Stimulated activated naive CD8-positive, alpha-beta T cell treated with anti-CD3 and anti-CD28 coated beads, Interleukin-15, Interleukin-2, amounts not matched to agents 100 U/mL and 50 U/mL, for 24 hours (primary cell): ENCODE measurements around the gene ETV1.

Experiments
- ATAC-seq: fragments of 150-1000 bp; cut with Tn5 transposase; one replicate; pipeline ENCODE4 v1.10.0; 2021
- DNase-seq: peaks from one replicate; pipeline ENCODE4 v3.0.0; 2021

ETV1 gene

DNA sequence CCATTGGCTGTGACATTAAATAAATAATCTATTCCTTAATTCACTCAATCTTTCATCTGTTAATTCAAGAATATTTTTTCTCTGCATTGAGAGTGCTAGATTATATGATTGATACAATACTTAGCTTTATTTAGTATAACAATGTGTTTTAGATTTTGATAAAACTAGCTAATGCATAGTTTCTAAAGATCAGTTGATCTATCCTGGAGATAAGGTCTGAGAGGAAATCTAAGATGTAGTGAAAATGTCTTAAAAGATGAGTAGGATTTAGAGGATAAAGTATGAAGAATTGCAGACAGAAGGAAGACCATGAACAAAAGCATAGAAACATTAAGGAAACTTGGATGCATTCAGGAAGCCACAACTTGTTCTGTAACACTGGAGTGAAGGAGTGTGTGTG, 110.3 kb downstream of the ETV1 start:
- DNase-seq (no peak), ATAC-seq (no peak)

- DNase-seq: no peak
- ATAC-seq: no peak
These were observed 111.3 kb downstream of the ETV1 start for GRCh38 chr7:13878154-13878553.

GRCh38 chr7:13875496-13876074, 113.9 kb downstream of the ETV1 start:
- no peak for ATAC-seq
- DNase-seq: no peak

GRCh38 chr7:13874783-13875182, 114.7 kb downstream of the ETV1 start:
- no peak for ATAC-seq
- DNase-seq: no peak

DNA sequence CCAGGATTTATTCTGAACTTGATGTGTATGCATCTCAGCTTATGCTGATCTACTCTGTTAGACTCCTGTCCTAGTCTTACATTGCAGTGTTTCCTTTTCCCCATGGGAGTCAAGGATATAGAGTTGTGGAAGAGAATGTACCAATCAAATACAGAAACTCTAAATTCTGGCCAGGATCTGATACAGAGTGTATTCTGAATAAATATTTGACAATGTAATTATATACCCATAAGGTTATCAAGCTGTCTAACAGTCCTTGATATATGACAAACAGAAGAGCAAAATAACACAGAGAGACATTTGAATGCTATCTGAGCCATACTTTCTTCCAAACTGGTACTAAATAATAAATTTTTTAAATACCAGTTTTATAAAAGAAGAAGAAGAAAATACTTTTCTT, 116.8 kb downstream of the ETV1 start:
- no peak for ATAC-seq
- DNase-seq: no peak

DNA sequence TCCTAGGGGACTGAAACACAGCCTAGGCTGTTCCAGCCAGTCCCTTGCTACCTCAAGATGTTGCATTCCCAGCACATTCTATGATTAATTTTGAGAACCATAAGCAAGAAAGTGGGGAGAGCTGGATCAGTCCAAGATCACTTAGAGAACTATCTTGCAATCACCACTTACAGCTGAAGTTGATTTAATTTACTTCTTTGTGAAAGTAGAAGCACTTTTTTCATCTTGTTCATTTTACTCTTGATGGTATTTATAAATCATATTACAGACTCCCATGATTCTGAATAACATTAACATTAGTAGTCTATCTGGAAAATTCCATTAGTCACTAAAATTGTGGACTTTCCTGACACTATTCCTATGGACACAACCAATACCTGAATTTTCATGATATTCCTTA, 118.5 kb downstream of the ETV1 start:
- DNase-seq: no peak
- no peak for ATAC-seq

GRCh38 chr7:13860734-13861133, 128.7 kb downstream of the ETV1 start:
- DNase-seq: no peak

DNA sequence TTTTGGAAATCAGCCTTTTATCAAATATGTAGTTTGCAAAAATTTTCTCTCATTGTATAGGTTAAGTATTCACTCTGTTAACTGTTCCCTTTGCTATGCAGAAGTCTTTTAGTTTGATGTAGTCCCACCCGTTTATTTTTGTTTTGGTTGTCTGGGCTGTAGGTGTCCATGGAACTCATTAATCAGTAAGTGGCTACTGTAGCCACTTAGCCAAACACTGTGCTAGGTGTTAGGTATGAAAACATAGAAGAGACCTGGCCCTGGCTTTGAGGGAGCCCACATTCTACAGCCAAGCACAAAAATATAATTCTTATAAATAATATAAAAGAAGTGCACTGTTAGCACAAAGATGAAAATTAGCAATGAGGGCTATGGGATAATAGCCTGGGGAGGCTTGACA, 133.5 kb downstream of the ETV1 start:
- DNase-seq (no peak), ATAC-seq (no peak)

More at GRCh38 chr7:13860734-13861133, 128.7 kb downstream of the ETV1 start:
- ATAC-seq: no peak

DNA sequence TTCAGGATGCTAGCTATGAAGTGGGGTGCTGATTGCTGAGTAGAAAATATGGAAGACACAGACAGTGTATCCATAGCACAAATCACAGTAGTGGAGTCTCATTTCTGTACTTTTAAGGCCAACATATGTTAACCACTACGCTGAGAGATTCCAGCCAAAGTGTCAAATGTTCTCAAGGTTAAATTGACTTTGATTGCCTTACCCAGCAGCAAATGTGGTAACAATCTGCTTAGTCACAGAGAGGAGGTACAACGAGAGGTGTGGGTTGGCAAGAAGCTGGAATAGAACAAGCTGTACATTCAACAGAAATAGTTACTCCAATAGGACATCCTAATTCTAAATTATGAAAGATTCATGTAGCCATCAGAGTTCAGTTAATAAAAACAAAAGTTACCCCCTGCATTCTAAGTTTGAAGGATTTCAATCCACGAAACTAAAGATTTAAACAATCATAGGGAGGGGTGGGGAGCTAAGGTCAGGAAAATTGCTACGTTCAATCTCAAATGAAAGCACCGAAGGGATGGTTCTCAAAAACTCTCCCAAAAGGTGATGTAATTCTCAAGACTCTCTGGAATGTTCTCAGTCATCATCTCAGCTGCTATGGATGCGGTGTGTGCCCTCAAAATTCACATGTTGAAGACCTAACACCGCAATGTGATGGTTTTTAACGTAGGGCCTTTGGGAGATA, 137.0 kb downstream of the ETV1 start:
- ATAC-seq (no peak), DNase-seq (no peak)

DNA sequence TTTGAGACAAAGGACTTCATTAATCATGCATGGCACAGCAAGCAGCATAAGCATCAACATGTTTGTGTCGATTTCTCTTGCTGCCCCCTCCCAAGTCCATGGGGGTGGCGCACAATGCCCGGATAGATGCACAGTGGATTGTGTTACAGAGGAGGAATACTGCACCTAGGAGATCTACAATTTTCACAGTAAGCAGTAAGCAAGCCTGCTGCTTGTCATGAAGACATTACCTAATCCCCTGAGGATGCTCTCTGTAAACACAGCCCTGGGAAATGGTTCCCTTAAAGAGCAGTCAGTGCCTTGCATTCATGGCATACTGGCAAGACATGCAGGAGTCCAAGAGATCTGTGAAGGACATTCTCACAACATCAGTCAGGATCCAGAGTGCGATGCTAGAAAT, 137.7 kb downstream of the ETV1 start:
- ATAC-seq (no peak), DNase-seq (no peak)

DNA sequence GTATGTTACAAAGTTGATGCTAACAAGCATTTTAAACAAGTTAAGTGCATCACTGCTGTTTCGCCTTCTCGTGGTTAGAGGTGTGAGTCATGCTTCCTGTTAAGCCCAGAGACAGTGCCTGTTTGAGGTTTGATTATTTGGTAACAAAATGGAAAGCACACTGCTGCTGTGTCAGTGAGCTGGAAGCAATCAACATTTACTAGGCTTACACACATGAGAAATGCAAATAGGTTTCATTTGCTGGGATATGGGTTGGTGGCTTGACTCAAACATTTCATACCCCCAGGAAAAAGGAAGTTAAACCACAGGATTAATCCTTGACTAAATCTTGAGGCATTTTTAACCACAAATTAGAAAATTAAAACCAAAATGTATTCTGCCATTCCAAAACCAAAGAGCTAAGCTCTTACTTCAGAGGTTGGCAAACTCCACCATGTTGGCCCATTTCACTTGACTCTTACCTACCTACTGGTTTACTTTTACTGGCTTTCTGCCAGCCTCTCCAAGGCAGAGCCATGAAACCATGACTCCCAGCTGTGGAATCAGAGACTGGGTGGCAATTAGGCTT, 139.2 kb downstream of the ETV1 start:
- peak; percentile 27 for DNase-seq
- peak; percentile 92 for ATAC-seq

- DNase-seq (no peak), ATAC-seq (no peak)
These were observed 140.1 kb downstream of the ETV1 start for GRCh38 chr7:13849163-13849892.

DNA sequence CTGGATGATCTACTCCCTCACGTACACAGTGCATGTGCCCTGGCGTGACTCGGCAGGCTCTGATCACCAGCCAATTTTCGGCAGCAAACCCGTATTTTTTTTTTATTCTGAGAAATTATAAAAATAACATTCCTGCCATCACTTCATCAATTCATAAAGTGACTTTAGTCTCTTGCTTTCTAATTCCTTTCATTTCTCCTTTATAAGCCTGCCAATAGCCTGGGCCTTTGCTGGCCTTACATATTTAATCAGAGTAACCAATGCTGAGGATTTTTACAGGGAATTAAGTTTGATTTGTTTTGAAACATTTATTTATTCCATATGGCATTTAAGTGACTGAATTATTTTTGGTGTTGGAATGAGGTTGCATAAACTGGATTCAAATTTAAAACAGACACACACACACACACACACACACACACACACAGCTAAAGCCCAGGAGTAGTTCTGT, 140.8 kb downstream of the ETV1 start:
- no peak for DNase-seq

DNA sequence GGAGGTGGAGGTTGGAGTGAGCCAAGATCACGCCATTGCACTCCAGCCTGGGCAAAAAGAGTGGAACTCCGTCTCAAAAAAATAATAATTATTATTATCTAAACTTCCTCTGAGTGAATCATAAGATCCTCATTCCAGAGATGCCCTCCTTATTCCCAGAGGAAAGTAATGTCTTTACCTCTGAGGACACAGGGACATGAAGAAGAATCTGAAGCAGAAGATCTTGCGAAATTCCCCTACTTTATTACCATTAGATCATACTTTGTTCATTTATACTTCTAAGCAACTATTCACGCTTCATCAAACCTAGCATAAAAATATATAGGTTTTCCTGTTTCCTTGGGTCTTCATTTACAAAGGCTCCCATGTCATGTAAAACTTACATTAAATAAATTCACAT, 143.1 kb downstream of the ETV1 start:
- DNase-seq (no peak), ATAC-seq (no peak)

More for the DNA sequence above, 140.8 kb downstream of the ETV1 start:
- no peak for ATAC-seq

- ATAC-seq: no peak
- no peak for DNase-seq
These were observed 143.9 kb downstream of the ETV1 start for GRCh38 chr7:13845601-13846000.

DNA sequence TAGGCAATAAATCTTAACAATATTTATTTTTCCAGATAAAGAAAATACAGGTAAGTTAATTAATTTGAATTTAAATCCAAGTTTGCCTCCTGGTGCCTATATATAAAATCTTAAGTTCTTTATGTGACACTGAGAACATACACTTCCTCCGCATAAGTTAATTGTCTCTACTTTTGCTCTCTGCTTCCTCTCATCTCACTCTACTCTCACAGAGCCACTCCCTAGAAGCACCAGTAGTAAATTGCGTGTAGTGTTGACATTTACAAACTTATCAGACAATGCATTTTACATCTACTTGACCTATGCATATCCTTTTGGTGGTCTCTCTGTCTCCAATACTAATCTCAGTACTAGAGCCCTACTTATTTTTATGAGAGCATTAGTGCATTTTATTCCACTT, 144.5 kb downstream of the ETV1 start:
- no peak for DNase-seq
- ATAC-seq: no peak

GRCh38 chr7:13841284-13841683, 148.2 kb downstream of the ETV1 start:
- no peak for ATAC-seq
- DNase-seq: no peak
